Endothelial cell of umbilical vein (primary cell): ENCODE results near the gene TRIP13. TPM values are rescaled to one million over a fixed set of nuclear protein-coding genes. Genes with fewer than 3 reads are reported as not detected.
A peak's percentile ranks its signal among the peaks of the same experiment; 100 is the strongest.

Experiments
- BruUV-seq: library from RNA; stranded (reverse); fragments of 400-500 nt; replicated peaks from 2 replicates; lab custom pipeline; 2021; lab: Mats Ljungman, UMichigan
- CTCF ChIA-PET: fragments of 300-600, 350-600 bp; sonication (Branson Sonifier 250); formaldehyde crosslinking; loops from one replicate; lab custom pipeline; 2021; ENCODE audit warnings: antibody characterized with exemption, inconsistent platforms; lab: Charles Lee
- POLR2A ChIA-PET: fragments of 300-600, 350-600 bp; sonication (Branson Sonifier 250); formaldehyde crosslinking; loops from one replicate; lab custom pipeline; 2021; ENCODE audit warnings: antibody characterized with exemption, inconsistent platforms; lab: Charles Lee
- DNase-seq: peaks from one replicate; pipeline ENCODE4 v3.0.0-alpha.2; 2011; ENCODE audit warnings: low read depth, low spot score
- FAIRE-seq: peaks from 2 replicates; lab custom pipeline; 2011; peaks lifted over from hg19 to GRCh38; lab: Jason Lieb, UNC
- H2AFZ ChIP-seq: 2 replicates; pipeline ENCODE4 v1.6.0; 2012; ENCODE audit warnings: low read depth, low read length, control low read depth, inconsistent platforms
- H3K27ac ChIP-seq: 2 replicates; pipeline ENCODE4 v1.5.1; 2011; ENCODE audit warnings: low read depth, mild to moderate bottlenecking, control low read depth, low read length, moderate library complexity; ENCODE audit not compliant: insufficient read depth
- H3K27me3 ChIP-seq, 2 experiments: 2 replicates each; pipeline versions ENCODE4 v1.6.0 to v1.6.1; 2011; ENCODE audit warnings: low read length in 2 of 2, mixed read lengths in 1 of 2; ENCODE audit not compliant: control insufficient read depth in 2 of 2, insufficient read depth in 2 of 2
- H3K36me3 ChIP-seq, 2 experiments: 2 replicates in 1 of 2; 3 replicates in 1 of 2; pipeline ENCODE4 v1.5.1; 2011; ENCODE audit warnings: low read length in 2 of 2, mild to moderate bottlenecking in 1 of 2, moderate library complexity in 1 of 2; ENCODE audit not compliant: control insufficient read depth in 2 of 2, insufficient read depth in 2 of 2; ENCODE audit errors: extremely low read depth in 1 of 2
- H3K4me1 ChIP-seq: 3 replicates; pipeline ENCODE4 v1.5.1; 2011; ENCODE audit warnings: mild to moderate bottlenecking, low read length; ENCODE audit not compliant: control insufficient read depth, insufficient read depth; ENCODE audit errors: extremely low read depth
- H3K4me2 ChIP-seq: 2 replicates; pipeline ENCODE4 v1.6.1; 2011; ENCODE audit warnings: low read length, control low read depth, mixed read lengths; ENCODE audit not compliant: insufficient read depth
- H3K4me3 ChIP-seq, 3 experiments: fragments of 200-600 bp in 1 of 3; sonication (generic), shearing (Covaris generic) in 1 of 3; replicated peaks in 1 of 3; 2 replicates each; pipeline ENCODE4 v1.5.1; 2011 to 2016; ENCODE audit warnings: control low read depth in 3 of 3, low read length in 3 of 3, mild to moderate bottlenecking in 2 of 3, inconsistent platforms in 1 of 3, low read depth in 1 of 3, moderate library complexity in 1 of 3; ENCODE audit not compliant: insufficient read depth in 1 of 3
- H3K79me2 ChIP-seq: 2 replicates; pipeline ENCODE4 v1.6.0; 2012; ENCODE audit warnings: low read length, inconsistent platforms; ENCODE audit not compliant: control insufficient read depth, insufficient read depth
- H3K9ac ChIP-seq: replicated peaks from 2 replicates; pipeline ENCODE3; 2011; ENCODE audit warnings: low read length, control low read depth; ENCODE audit not compliant: insufficient read depth; ENCODE audit errors: extremely low read depth
- H3K9me1 ChIP-seq: replicated peaks from 3 replicates; pipeline ENCODE4 v1.6.0; 2011; ENCODE audit warnings: mild to moderate bottlenecking, low read length; ENCODE audit not compliant: control insufficient read depth, insufficient read depth; ENCODE audit errors: extremely low read depth
- H3K9me3 ChIP-seq: replicated peaks from 2 replicates; pipeline ENCODE4 v1.5.1; 2012; ENCODE audit warnings: low read length, inconsistent platforms; ENCODE audit not compliant: control insufficient read depth, insufficient read depth
- H4K20me1 ChIP-seq: replicated peaks from 2 replicates; pipeline ENCODE3; 2011; ENCODE audit warnings: mild to moderate bottlenecking, low read length; ENCODE audit not compliant: control insufficient read depth, insufficient read depth; ENCODE audit errors: extremely low read depth
- EZH2 ChIP-seq: IDR thresholded peaks from 2 replicates; pipeline ENCODE4 v1.6.1; 2012; ENCODE audit warnings: borderline replicate concordance, low read depth, mild to moderate bottlenecking, moderate library complexity, low read length, inconsistent platforms; ENCODE audit not compliant: severe bottlenecking
- FOS ChIP-seq: IDR thresholded peaks from 2 replicates; pipeline ENCODE4 v1.6.1; 2011; ENCODE audit warnings: mild to moderate bottlenecking, low read length, moderate library complexity, borderline replicate concordance; ENCODE audit not compliant: insufficient read depth
- GATA2 ChIP-seq: IDR thresholded peaks from 2 replicates; pipeline ENCODE4 v1.7.0; 2011; ENCODE audit warnings: low read depth, mild to moderate bottlenecking, moderate library complexity, mixed read lengths, low read length; ENCODE audit not compliant: insufficient read length, insufficient read depth
- JUN ChIP-seq: IDR thresholded peaks from 2 replicates; pipeline ENCODE4 v1.6.1; 2011; ENCODE audit warnings: borderline replicate concordance, low read depth; ENCODE audit not compliant: insufficient read length, insufficient read depth
- MYC ChIP-seq: IDR thresholded peaks from one replicate; pipeline ENCODE4 v1.6.1; 2011; ENCODE audit warnings: mild to moderate bottlenecking, low read depth, low read length
- POLR2A ChIP-seq: IDR thresholded peaks from 2 replicates; pipeline ENCODE4 v1.6.1; 2012; ENCODE audit warnings: low read depth, mild to moderate bottlenecking, control low read depth, low read length
- POLR2AphosphoS5 ChIP-seq: IDR thresholded peaks from 2 replicates; pipeline ENCODE4 v1.6.1; 2012; ENCODE audit warnings: low read depth, mild to moderate bottlenecking, control low read depth, low read length, moderate library complexity; ENCODE audit not compliant: insufficient read depth
- dilution Hi-C: fragments of 300-500 bp; cut with MboI; formaldehyde crosslinking; loops from one replicate; pipeline ENCODE4 v1.15.0; 2019; ENCODE audit warnings: low sequenced_read_pairs; ENCODE audit not compliant: extremely low pct_ligation_motif_present
- intact Hi-C: fragments of 100-400 bp; cut with micrococcal nuclease; formaldehyde crosslinking; loops from one replicate; pipeline ENCODE4 v1.10.0; 2022
- polyA plus RNA-seq, 4 experiments: library from polyadenylated mRNA; depleted of rRNA in 3 of 4; stranded (reverse) in 3 of 4; unstranded in 1 of 4; fragments of >200 nt; gene quantifications; 2 replicates each; pipeline versions ENCODE4 v1.2.1 to v1.2.3, GENCODE V29; 2011 to 2012; ENCODE audit warnings: missing spikeins in 1 of 4
- total RNA-seq: library from RNA; stranded (reverse); gene quantifications from 2 replicates; pipeline ENCODE4 v1.2.3, GENCODE V29; 2021
- TF ChIP-seq, protein P1 (sequence below): IDR thresholded peaks from 2 replicates; pipeline ENCODE4 v1.6.1; 2011; ENCODE audit not compliant: insufficient read depth, insufficient read length
- TF ChIP-seq, protein P2 (sequence below), 2 donors: IDR thresholded peaks; 1 replicate in 1 of 2; 2 replicates in 1 of 2; pipeline ENCODE4 v1.5.1; 2011; ENCODE audit warnings: low read length in 2 of 2, mild to moderate bottlenecking in 2 of 2, moderate library complexity in 2 of 2, control low read depth in 1 of 2, inconsistent platforms in 1 of 2, low read depth in 1 of 2; ENCODE audit not compliant: insufficient read depth in 1 of 2; ENCODE audit errors: extremely low read depth in 1 of 2

Gene TRIP13
- total and polyA plus RNA-seq, 2 donors (not counting 3 experiments of a cell fraction or from before 2014, with no cell fraction given), result 17.4 to 39.0 TPM

DNA sequence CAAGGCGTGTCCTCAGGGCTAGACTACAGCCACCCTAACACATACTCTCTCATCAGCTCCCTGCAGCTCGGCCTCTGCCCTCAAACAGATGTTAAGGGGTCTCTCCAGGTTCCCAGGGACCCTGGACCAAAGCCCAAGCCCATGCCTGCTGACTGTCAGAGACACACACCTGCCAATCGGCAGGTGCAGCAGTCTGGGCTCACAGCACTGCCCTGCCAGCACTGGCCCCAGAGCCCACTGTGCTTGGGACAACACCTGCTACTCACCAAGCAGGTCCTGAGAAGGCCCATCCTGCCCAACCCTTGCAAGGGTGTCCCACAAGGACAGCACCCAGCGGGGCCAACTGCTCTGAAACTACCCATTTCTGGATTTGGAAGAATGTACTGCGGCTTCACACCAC lies 21.7 kb upstream of the TRIP13 start:
- CTCF ChIA-PET, result no interaction called here
- no peak for TF ChIP-seq FOS
- TF ChIP-seq JUN, result no peak
- TF ChIP-seq, protein P1, sequence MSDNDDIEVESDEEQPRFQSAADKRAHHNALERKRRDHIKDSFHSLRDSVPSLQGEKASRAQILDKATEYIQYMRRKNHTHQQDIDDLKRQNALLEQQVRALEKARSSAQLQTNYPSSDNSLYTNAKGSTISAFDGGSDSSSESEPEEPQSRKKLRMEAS, result no peak
- no peak for TF ChIP-seq MYC
- no peak overlapping the region for H3K27ac ChIP-seq
- no peak for DNase-seq
- no peaks in the 10 kb centered on the region for H3K79me2 ChIP-seq
- H3K27me3 ChIP-seq, result no peaks in the 10 kb centered on the region
- intact Hi-C loops (no loop called here), dilution Hi-C loops (no loop called here)
- no peak for FAIRE-seq
- H3K36me3 ChIP-seq, result peaks cover 12 to 50% of the 10 kb centered on the region in 2 experiments
- BruUV-seq, result no TSS peak
- no peak overlapping the region for H3K9ac ChIP-seq
- no peaks in the 10 kb centered on the region for H3K9me3 ChIP-seq
- peaks cover 18% of the 10 kb centered on the region for H3K4me1 ChIP-seq
- POLR2A ChIA-PET, result no interaction called here
- H3K4me2 ChIP-seq, result no peak overlapping the region
- no peaks in the 10 kb centered on the region for H4K20me1 ChIP-seq
- H2AFZ ChIP-seq, result no peak overlapping the region
- no peaks in the 10 kb centered on the region for H3K9me1 ChIP-seq
- H3K4me3 ChIP-seq, result no peak overlapping the region

DNA sequence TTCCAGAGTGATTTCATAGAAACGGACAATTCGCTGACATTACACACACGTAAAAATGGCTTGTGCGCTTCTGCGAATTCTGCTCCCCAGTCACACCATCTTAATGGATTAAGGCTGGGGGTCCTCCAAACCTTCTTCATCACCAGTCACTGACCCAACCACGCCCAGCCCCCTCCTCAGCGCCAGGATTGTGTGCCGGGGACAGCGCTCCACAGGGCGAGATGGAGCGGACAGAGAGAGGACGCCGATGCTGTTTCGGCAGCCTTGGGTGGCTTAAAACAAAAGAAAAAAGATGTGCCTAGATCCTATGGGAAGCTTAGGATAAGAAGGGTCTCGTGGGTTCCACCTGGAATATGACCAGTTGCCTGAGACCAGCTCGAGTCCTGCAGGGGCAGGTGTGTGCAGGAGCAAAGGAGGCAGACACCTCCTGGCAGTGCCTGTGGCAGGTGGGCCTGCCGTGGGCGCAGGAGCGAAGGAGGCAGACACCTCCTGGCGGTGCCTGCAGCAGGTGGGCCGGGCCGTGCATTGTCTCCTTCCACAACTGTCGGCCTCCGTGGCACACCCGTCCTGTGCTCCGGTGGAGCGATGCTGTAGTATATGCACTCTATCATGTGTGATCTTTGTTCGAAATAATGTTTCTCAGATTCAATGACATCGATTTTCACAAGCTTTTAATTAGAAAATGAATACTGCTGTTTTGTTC lies 20.9 kb upstream of the TRIP13 start:
- ChIA-PET CTCF (interaction anchor here (1.3 to 2.2 kb wide), 2 partner anchors 9 to 202 kb away, joined by 3 to 7 read pairs; no protein-coding TSS in a partner anchor), POLR2A (no interaction called here)
- intact Hi-C loops (loop anchor here (2.0 kb wide), 1 partner anchor 21 kb away; the partner anchor contains the start of genes BRD9 and TRIP13), dilution Hi-C loops (no loop called here)
- Histone ChIP-seq H3K27ac (no peak overlapping the region), H3K79me2 (no peaks in the 10 kb centered on the region), H3K9me3 (no peaks in the 10 kb centered on the region), H3K9me1 (no peaks in the 10 kb centered on the region), H4K20me1 (no peaks in the 10 kb centered on the region), H3K36me3 (peaks cover 14 to 58% of the 10 kb centered on the region in 2 experiments), H3K4me3 (no peak overlapping the region), H3K9ac (no peak overlapping the region), H3K4me1 (peaks cover 18% of the 10 kb centered on the region), H2AFZ (no peak overlapping the region), H3K4me2 (peak overlapping the region; percentile 35), H3K27me3 (no peaks in the 10 kb centered on the region)
- FAIRE-seq (no peak), DNase-seq (no peak)
- BruUV-seq, result no TSS peak
- TF ChIP-seq POLR2A (no peak), FOS (no peak), JUN (no peak), MYC (no peak), EZH2 (no peak), GATA2 (no peak), POLR2AphosphoS5 (no peak)
- TF ChIP-seq, protein P1, result no peak
- TF ChIP-seq, protein P2, sequence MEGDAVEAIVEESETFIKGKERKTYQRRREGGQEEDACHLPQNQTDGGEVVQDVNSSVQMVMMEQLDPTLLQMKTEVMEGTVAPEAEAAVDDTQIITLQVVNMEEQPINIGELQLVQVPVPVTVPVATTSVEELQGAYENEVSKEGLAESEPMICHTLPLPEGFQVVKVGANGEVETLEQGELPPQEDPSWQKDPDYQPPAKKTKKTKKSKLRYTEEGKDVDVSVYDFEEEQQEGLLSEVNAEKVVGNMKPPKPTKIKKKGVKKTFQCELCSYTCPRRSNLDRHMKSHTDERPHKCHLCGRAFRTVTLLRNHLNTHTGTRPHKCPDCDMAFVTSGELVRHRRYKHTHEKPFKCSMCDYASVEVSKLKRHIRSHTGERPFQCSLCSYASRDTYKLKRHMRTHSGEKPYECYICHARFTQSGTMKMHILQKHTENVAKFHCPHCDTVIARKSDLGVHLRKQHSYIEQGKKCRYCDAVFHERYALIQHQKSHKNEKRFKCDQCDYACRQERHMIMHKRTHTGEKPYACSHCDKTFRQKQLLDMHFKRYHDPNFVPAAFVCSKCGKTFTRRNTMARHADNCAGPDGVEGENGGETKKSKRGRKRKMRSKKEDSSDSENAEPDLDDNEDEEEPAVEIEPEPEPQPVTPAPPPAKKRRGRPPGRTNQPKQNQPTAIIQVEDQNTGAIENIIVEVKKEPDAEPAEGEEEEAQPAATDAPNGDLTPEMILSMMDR (IDR thresholded peaks at IDR 0.05; ENCODE audit: extremely low read depth in 1 of 2, insufficient read depth in 1 of 2, low read depth in 1 of 2, low read length in 2 of 2), result no peak
